Left ventricle myocardium inferior (tissue), 1 donor: ENCODE results near the gene MORN4. TPM values are rescaled to one million over a fixed set of nuclear protein-coding genes. Genes with fewer than 3 reads are reported as not detected.
"Not testable (repeated sequence)": the region's sequence is repeated elsewhere in the genome, so short reads cannot be mapped to it uniquely, and the experiment has no call there.

ENCODE experiments used
- DNase-seq: peaks from one replicate; pipeline ENCODE4 v3.0.0-alpha.2; 2020
- H3K27ac ChIP-seq: fragments of 200-600 bp; replicated peaks from 2 replicates; pipeline ENCODE4 v1.8.0; 2021
- H3K27me3 ChIP-seq: fragments of 200-600 bp; 2 replicates; pipeline ENCODE4 v1.8.0; 2021; ENCODE audit warnings: low read depth
- H3K36me3 ChIP-seq: fragments of 200-600 bp; 2 replicates; pipeline ENCODE4 v1.8.0; 2021
- H3K4me1 ChIP-seq: fragments of 200-600 bp; 2 replicates; pipeline ENCODE4 v1.8.0; 2021
- H3K4me3 ChIP-seq: fragments of 200-600 bp; 2 replicates; pipeline ENCODE4 v1.8.0; 2021; ENCODE audit warnings: mild to moderate bottlenecking, moderate library complexity
- H3K9me3 ChIP-seq: fragments of 200-600 bp; replicated peaks from 2 replicates; pipeline ENCODE4 v1.8.0; 2021
- intact Hi-C: fragments of 100-400 bp; cut with micrococcal nuclease; formaldehyde crosslinking; loops from one replicate; pipeline ENCODE4 v1.11.0; 2022
- total RNA-seq: library from RNA; stranded (reverse); fragmentation: NEBNext Ultra II Directional; extraction: Animal tissue kit (Norgen Biotek cat#: 25700); gene quantifications from one replicate; pipeline ENCODE4 v1.2.1, GENCODE V29; 2021
- TF ChIP-seq, protein P1 (sequence below): fragments of 200-600 bp; IDR thresholded peaks from 2 replicates; pipeline ENCODE4 v1.8.0; 2021; ENCODE audit warnings: antibody characterized with exemption, mild to moderate bottlenecking, borderline replicate concordance
- donor health status: DM: no; HTN: yes; CAD: no; lungs with severe emphysema.

Gene MORN4
- total RNA-seq, 1 donor from 2014 or later, result 13.9 TPM

- Histone ChIP-seq H3K4me3 (no peak overlapping the region), H3K36me3 (peaks cover 37% of the 10 kb centered on the region), H3K9me3 (no peaks in the 10 kb centered on the region), H3K4me1 (peaks cover 20% of the 10 kb centered on the region), H3K27ac (peak overlapping the region; percentile 21), H3K27me3 (no peaks in the 10 kb centered on the region)
- no peak for DNase-seq
- intact Hi-C loops, result no loop called here
- TF ChIP-seq, protein P1, sequence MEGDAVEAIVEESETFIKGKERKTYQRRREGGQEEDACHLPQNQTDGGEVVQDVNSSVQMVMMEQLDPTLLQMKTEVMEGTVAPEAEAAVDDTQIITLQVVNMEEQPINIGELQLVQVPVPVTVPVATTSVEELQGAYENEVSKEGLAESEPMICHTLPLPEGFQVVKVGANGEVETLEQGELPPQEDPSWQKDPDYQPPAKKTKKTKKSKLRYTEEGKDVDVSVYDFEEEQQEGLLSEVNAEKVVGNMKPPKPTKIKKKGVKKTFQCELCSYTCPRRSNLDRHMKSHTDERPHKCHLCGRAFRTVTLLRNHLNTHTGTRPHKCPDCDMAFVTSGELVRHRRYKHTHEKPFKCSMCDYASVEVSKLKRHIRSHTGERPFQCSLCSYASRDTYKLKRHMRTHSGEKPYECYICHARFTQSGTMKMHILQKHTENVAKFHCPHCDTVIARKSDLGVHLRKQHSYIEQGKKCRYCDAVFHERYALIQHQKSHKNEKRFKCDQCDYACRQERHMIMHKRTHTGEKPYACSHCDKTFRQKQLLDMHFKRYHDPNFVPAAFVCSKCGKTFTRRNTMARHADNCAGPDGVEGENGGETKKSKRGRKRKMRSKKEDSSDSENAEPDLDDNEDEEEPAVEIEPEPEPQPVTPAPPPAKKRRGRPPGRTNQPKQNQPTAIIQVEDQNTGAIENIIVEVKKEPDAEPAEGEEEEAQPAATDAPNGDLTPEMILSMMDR, result no peak
Measured at GRCh38 chr10:97647556-97647955, 14.3 kb upstream of the MORN4 start.

- TF ChIP-seq, protein P1, result no peak
- H3K27me3 ChIP-seq, result no peaks in the 10 kb centered on the region
- DNase-seq, result no peak
- H3K36me3 ChIP-seq, result peaks cover 20% of the 10 kb centered on the region
- no peak overlapping the region for H3K4me3 ChIP-seq
- H3K9me3 ChIP-seq, result no peaks in the 10 kb centered on the region
- no peak overlapping the region for H3K27ac ChIP-seq
- intact Hi-C loops, result no loop called here
- H3K4me1 ChIP-seq, result peaks cover 33% of the 10 kb centered on the region
Measured at GRCh38 chr10:97644936-97645335, 11.6 kb upstream of the MORN4 start.

DNA sequence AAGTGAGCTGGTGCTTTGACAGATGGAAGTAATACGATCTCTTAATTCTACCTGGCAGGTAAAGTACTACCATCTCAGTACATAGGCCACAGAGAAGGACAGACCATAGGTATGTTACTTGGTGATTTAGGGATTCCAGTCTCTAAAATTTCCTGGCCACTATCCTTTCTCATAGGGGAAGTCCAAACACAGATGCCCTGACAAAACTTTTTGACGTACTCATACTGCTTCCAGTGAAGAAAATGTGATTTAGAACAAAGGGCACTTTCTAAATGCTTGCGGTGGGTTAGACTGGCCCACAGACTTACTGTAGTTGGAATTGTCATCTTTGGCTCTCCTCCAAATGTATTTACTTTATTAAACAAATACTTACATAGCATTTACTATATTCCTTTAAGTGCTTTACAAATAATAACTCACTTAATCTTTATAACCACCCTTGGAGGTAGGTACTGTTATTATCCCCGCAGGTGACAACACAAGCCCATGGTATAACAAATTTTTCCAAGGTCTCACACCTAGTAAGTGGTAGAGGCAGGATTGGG, 10.2 kb upstream of the MORN4 start:
- intact Hi-C loops, result no loop called here

DNA sequence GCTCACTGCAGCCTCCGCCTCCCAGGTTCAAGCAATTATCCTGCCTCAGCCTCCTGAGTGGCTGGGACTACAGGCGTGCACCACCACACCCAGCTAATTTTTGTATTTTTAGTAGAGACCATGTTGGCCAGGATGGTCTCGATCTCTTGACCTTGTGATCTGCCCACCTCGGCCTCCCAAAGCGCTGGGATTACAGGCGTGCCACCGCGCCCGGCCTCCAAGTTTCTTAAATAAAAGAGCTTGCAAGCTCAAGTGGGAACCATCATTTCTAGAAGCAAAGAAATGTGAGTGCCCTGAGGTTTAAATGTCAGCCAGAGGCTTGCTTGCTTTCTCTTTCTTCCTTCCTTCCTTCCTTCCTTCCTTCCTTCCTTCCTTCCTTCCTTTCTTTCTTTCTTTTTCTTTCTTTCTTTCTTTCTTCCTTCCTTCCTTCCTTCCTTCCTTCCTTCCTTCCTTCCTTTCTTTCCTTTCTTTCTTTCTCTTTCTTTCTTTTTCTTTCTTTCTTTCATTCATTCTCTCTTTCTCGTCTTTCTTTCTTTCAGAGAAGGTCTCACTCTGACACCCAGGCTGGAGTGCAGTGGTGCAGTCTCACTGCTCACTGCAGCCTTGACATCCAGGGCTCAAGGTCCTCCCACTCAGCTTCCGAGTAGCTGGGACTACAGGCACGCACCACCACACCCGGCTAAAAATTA, 9.3 kb upstream of the MORN4 start:
- Histone ChIP-seq H3K4me3 (peak overlapping the region; percentile 88), H3K36me3 (peaks cover 20% of the 10 kb centered on the region), H3K4me1 (peaks cover 21% of the 10 kb centered on the region)
- DNase-seq, H3K27me3 ChIP-seq, H3K9me3 ChIP-seq, H3K27ac ChIP-seq, intact Hi-C loops: not testable (repeated sequence)

More for the DNA sequence above, 10.2 kb upstream of the MORN4 start:
- no peaks in the 10 kb centered on the region for H3K27me3 ChIP-seq
- no peak overlapping the region for H3K4me3 ChIP-seq
- peaks cover 20% of the 10 kb centered on the region for H3K36me3 ChIP-seq
- no peaks in the 10 kb centered on the region for H3K9me3 ChIP-seq
- TF ChIP-seq, protein P1, result no peak
- H3K4me1 ChIP-seq, result peaks cover 21% of the 10 kb centered on the region
- no peak overlapping the region for H3K27ac ChIP-seq
- no peak for DNase-seq

GRCh38 chr10:97640868-97641811, 7.8 kb upstream of the MORN4 start:
- TF ChIP-seq, protein P1, result no peak
- DNase-seq, result peak; percentile 24
- peak overlapping the region; percentile 85 for H3K27ac ChIP-seq
- H3K4me1 ChIP-seq, result peaks cover 21% of the 10 kb centered on the region
- H3K4me3 ChIP-seq, result peak overlapping the region; percentile 88
- H3K27me3 ChIP-seq, result no peaks in the 10 kb centered on the region
- no peaks in the 10 kb centered on the region for H3K9me3 ChIP-seq
- H3K36me3 ChIP-seq, result peaks cover 12% of the 10 kb centered on the region
- intact Hi-C loops, result no loop called here
